ENCODE data around the gene GNLY. TPM values are rescaled to one million over a fixed set of nuclear protein-coding genes. Genes with fewer than 3 reads are reported as not detected.

Gene GNLY
- total and polyA plus RNA-seq, 2 donors from 2014 or later: 5.5 to 8.1 TPM

- Histone ChIP-seq H3K36me3 (ENCODE audit: control insufficient read depth in 2 of 3, insufficient read depth in 3 of 3, low read length in 3 of 3) (no peaks in the 10 kb centered on the region), H3K9ac (ENCODE audit: low read length in 3 of 3) (no peak overlapping the region), H3K4me3 (ENCODE audit: low read length in 3 of 3) (no peak overlapping the region), H3K4me1 (ENCODE audit: control insufficient read depth in 2 of 3, insufficient read depth in 2 of 3, low read depth in 1 of 3, low read length in 3 of 3) (no peaks in the 10 kb centered on the region), H3K27ac (ENCODE audit: low read depth in 2 of 2, low read length in 2 of 2) (no peak overlapping the region), H3K9me3 (ENCODE audit: control insufficient read depth in 2 of 3, insufficient read depth in 1 of 3, low read length in 3 of 3) (no peaks in the 10 kb centered on the region), H3K27me3 (ENCODE audit: control insufficient read depth, insufficient read depth, low read length) (no peaks in the 10 kb centered on the region)
- DNase-seq: no peak
- TF ChIP-seq CTCF (IDR thresholded peaks at IDR 0.05; ENCODE audit: borderline replicate concordance, extremely low read depth, insufficient read depth): no peak
- intact Hi-C loops (cut with DNase I): no loop called here
- FAIRE-seq: no peak
These were observed 2.0 kb upstream of the GNLY start for GRCh38 chr2:85692039-85692645.

GRCh38 chr2:85695121-85695520 is 963 bp downstream of the GNLY start:
- intact Hi-C loops (cut with DNase I): no loop called here
- no peak for TF ChIP-seq CTCF (IDR thresholded peaks at IDR 0.05; ENCODE audit: borderline replicate concordance, extremely low read depth, insufficient read depth)
- DNase-seq (no peak), FAIRE-seq (no peak)
- H3K9me3 ChIP-seq (ENCODE audit: control insufficient read depth in 2 of 3, insufficient read depth in 1 of 3, low read length in 3 of 3): no peaks in the 10 kb centered on the region
- H3K27ac ChIP-seq (ENCODE audit: low read depth in 2 of 2, low read length in 2 of 2): no peak overlapping the region
- H3K4me1 ChIP-seq (ENCODE audit: control insufficient read depth in 2 of 3, insufficient read depth in 2 of 3, low read depth in 1 of 3, low read length in 3 of 3): no peaks in the 10 kb centered on the region
- H3K27me3 ChIP-seq (ENCODE audit: control insufficient read depth, insufficient read depth, low read length): no peaks in the 10 kb centered on the region
- H3K4me3 ChIP-seq (ENCODE audit: low read length in 3 of 3): no peak overlapping the region
- H3K9ac ChIP-seq (ENCODE audit: low read length in 3 of 3): no peak overlapping the region
- no peaks in the 10 kb centered on the region for H3K36me3 ChIP-seq (ENCODE audit: control insufficient read depth in 2 of 3, insufficient read depth in 3 of 3, low read length in 3 of 3)

- no peaks in the 10 kb centered on the region for H3K36me3 ChIP-seq (ENCODE audit: control insufficient read depth in 2 of 3, insufficient read depth in 3 of 3, low read length in 3 of 3)
- TF ChIP-seq CTCF (IDR thresholded peaks at IDR 0.05; ENCODE audit: borderline replicate concordance, extremely low read depth, insufficient read depth): no peak
- no peak for DNase-seq
- no peak for FAIRE-seq
- no peaks in the 10 kb centered on the region for H3K9me3 ChIP-seq (ENCODE audit: control insufficient read depth in 2 of 3, insufficient read depth in 1 of 3, low read length in 3 of 3)
- H3K4me3 ChIP-seq (ENCODE audit: low read length in 3 of 3): no peak overlapping the region
- intact Hi-C loops (cut with DNase I): no loop called here
- H3K9ac ChIP-seq (ENCODE audit: low read length in 3 of 3): no peak overlapping the region
- no peaks in the 10 kb centered on the region for H3K27me3 ChIP-seq (ENCODE audit: control insufficient read depth, insufficient read depth, low read length)
- H3K27ac ChIP-seq (ENCODE audit: low read depth in 2 of 2, low read length in 2 of 2): no peak overlapping the region
- H3K4me1 ChIP-seq (ENCODE audit: control insufficient read depth in 2 of 3, insufficient read depth in 2 of 3, low read depth in 1 of 3, low read length in 3 of 3): no peaks in the 10 kb centered on the region
These were observed 1.8 kb downstream of the GNLY start for GRCh38 chr2:85695691-85696668.

Data from kidney (tissue), 14 donors.